NCI-H187 (cell line): ENCODE measurements around the gene CPEB4.

ENCODE experiments used
- DNase-seq, 2 experiments: peaks; one replicate each; lab custom pipeline; 2025; lab: John Stamatoyannopoulos, UW

Gene CPEB4

GRCh38 chr5:173858670-173859407 is 29.3 kb upstream of the CPEB4 start:
- no peak for DNase-seq

GRCh38 chr5:173859408-173860159 is 28.6 kb upstream of the CPEB4 start:
- no peak for DNase-seq

- DNase-seq: no peak
These were observed 26.1 kb upstream of the CPEB4 start for GRCh38 chr5:173862047-173862477.

GRCh38 chr5:173863359-173863758 is 24.8 kb upstream of the CPEB4 start:
- DNase-seq: no peak

GRCh38 chr5:173864126-173865050 is 23.8 kb upstream of the CPEB4 start:
- DNase-seq: no peak

- no peak for DNase-seq
These were observed 21.8 kb upstream of the CPEB4 start for GRCh38 chr5:173866243-173866857.

GRCh38 chr5:173866858-173867679 is 21.1 kb upstream of the CPEB4 start:
- no peak for DNase-seq

- DNase-seq: no peak
These were observed 19.9 kb upstream of the CPEB4 start for GRCh38 chr5:173868096-173868880.

- DNase-seq: no peak
These were observed 18.8 kb upstream of the CPEB4 start for GRCh38 chr5:173869316-173869715.

GRCh38 chr5:173872957-173873305 is 15.2 kb upstream of the CPEB4 start:
- DNase-seq: no peak

- DNase-seq: no peak
These were observed 14.7 kb upstream of the CPEB4 start for GRCh38 chr5:173873306-173873922.

GRCh38 chr5:173875189-173875588 is 13.0 kb upstream of the CPEB4 start:
- no peak for DNase-seq

- no peak for DNase-seq
These were observed 9.8 kb upstream of the CPEB4 start for GRCh38 chr5:173878224-173878967.

- no peak for DNase-seq
These were observed 7.7 kb upstream of the CPEB4 start for GRCh38 chr5:173880306-173880985.

- no peak for DNase-seq
These were observed 6.2 kb upstream of the CPEB4 start for GRCh38 chr5:173881811-173882575.

- DNase-seq: no peak
These were observed 5.5 kb upstream of the CPEB4 start for GRCh38 chr5:173882632-173883031.

- no peak for DNase-seq
These were observed 4.7 kb upstream of the CPEB4 start for GRCh38 chr5:173883347-173883924.
